GM19193 (cell line): ENCODE results near the gene MXD3.
A peak's percentile ranks its signal among the peaks of the same experiment; 100 is the strongest.

ENCODE experiments used
- POLR2A ChIP-seq: IDR thresholded peaks from 4 replicates; pipeline ENCODE4 v1.6.1; 2011; ENCODE audit not compliant: insufficient read depth, insufficient read length; ENCODE audit errors: extremely low read depth

MXD3 gene

GRCh38 chr5:177314376-177315342, 3.0 kb upstream of the MXD3 start:
- TF ChIP-seq POLR2A = no peak

- no peak for TF ChIP-seq POLR2A
Measured at GRCh38 chr5:177313561-177314259, 2.0 kb upstream of the MXD3 start.

GRCh38 chr5:177312649-177313181, 1.0 kb upstream of the MXD3 start:
- TF ChIP-seq POLR2A = peak; percentile 44

GRCh38 chr5:177311392-177311722, 341 bp downstream of the MXD3 start:
- TF ChIP-seq POLR2A = no peak

- peak; percentile 43 for TF ChIP-seq POLR2A
Measured at GRCh38 chr5:177310757-177311391, 824 bp downstream of the MXD3 start.

GRCh38 chr5:177310332-177310731, 1.4 kb downstream of the MXD3 start:
- TF ChIP-seq POLR2A = no peak

GRCh38 chr5:177309351-177310191, 2.1 kb downstream of the MXD3 start:
- no peak for TF ChIP-seq POLR2A

GRCh38 chr5:177308740-177309139, 3.0 kb downstream of the MXD3 start:
- no peak for TF ChIP-seq POLR2A

- TF ChIP-seq POLR2A = peak; percentile 42
Measured at GRCh38 chr5:177307544-177308363, 3.9 kb downstream of the MXD3 start.

GRCh38 chr5:177306674-177307543, 4.8 kb downstream of the MXD3 start:
- no peak for TF ChIP-seq POLR2A

- TF ChIP-seq POLR2A = peak; percentile 15
Measured at GRCh38 chr5:177304392-177305119, 7.1 kb downstream of the MXD3 start.

GRCh38 chr5:177303925-177304391, 7.7 kb downstream of the MXD3 start:
- TF ChIP-seq POLR2A = no peak
